Liver (tissue), 9 donors: ENCODE measurements around the gene BTBD17. TPM values are rescaled to one million over a fixed set of nuclear protein-coding genes. Genes with fewer than 3 reads are reported as not detected.

Source experiments
- DNase-seq: peaks from one replicate; pipeline ENCODE4 v3.0.0-alpha.2; 2017; ENCODE audit warnings: low spot score
- H3K27ac ChIP-seq, 2 donors: one replicate each; pipeline ENCODE4 v1.7.0; 2013; ENCODE audit warnings: inconsistent platforms in 2 of 2, low read length in 2 of 2, control low read depth in 1 of 2, low read depth in 1 of 2, mild to moderate bottlenecking in 1 of 2
- H3K27me3 ChIP-seq, 4 donors: one replicate each; pipeline versions ENCODE4 v1.6.1 to v1.7.0; 2013; ENCODE audit warnings: low read length in 3 of 4, inconsistent platforms in 1 of 4, mild to moderate bottlenecking in 1 of 4, moderate library complexity in 1 of 4; ENCODE audit not compliant: control insufficient read depth in 4 of 4, insufficient read depth in 4 of 4
- H3K36me3 ChIP-seq, 4 donors: one replicate each; pipeline versions ENCODE4 v1.6.1 to v1.7.0; 2013; ENCODE audit warnings: low read length in 3 of 4, mild to moderate bottlenecking in 3 of 4, low read depth in 1 of 4, moderate library complexity in 1 of 4; ENCODE audit not compliant: control insufficient read depth in 4 of 4, insufficient read depth in 3 of 4
- H3K4me1 ChIP-seq, 4 donors: one replicate each; pipeline versions ENCODE4 v1.6.1 to v1.7.0; 2013; ENCODE audit warnings: low read length in 3 of 4, mild to moderate bottlenecking in 3 of 4, moderate library complexity in 1 of 4; ENCODE audit not compliant: control insufficient read depth in 4 of 4, insufficient read depth in 4 of 4
- H3K4me3 ChIP-seq, 3 donors: one replicate each; pipeline versions ENCODE4 v1.6.1 to v1.7.0; 2013; ENCODE audit warnings: low read length in 3 of 3, control low read depth in 1 of 3, low read depth in 1 of 3, mild to moderate bottlenecking in 1 of 3
- H3K9ac ChIP-seq, 2 donors: one replicate each; pipeline ENCODE4 v1.7.0; 2013; ENCODE audit warnings: low read length in 2 of 2, mild to moderate bottlenecking in 2 of 2, moderate library complexity in 2 of 2, control low read depth in 1 of 2, low read depth in 1 of 2
- H3K9me3 ChIP-seq, 4 donors: one replicate each; pipeline versions ENCODE4 v1.6.1 to v1.7.0; 2013; ENCODE audit warnings: low read length in 3 of 4; ENCODE audit not compliant: control insufficient read depth in 4 of 4
- FOXA1 ChIP-seq: IDR thresholded peaks from 2 replicates; pipeline ENCODE4 v1.6.1; 2016; ENCODE audit warnings: antibody characterized with exemption
- GABPA ChIP-seq, 2 donors: IDR thresholded peaks in 1 of 2; conservative IDR thresholded peaks in 1 of 2; 2 replicates each; pipeline ENCODE4 v1.6.1; 2016; ENCODE audit warnings: antibody characterized with exemption in 2 of 2, mild to moderate bottlenecking in 1 of 2, moderate library complexity in 1 of 2
- JUND ChIP-seq, 2 donors: IDR thresholded peaks; 2 replicates each; pipeline ENCODE4 v1.6.1; 2016; ENCODE audit warnings: antibody characterized with exemption in 2 of 2
- MAX ChIP-seq: IDR thresholded peaks from 2 replicates; pipeline ENCODE4 v1.6.1; 2016; ENCODE audit warnings: antibody characterized with exemption
- NR2F2 ChIP-seq: IDR thresholded peaks from 2 replicates; pipeline ENCODE4 v1.6.1; 2016; ENCODE audit warnings: antibody characterized with exemption
- RAD21 ChIP-seq, 2 donors: IDR thresholded peaks; 2 replicates each; pipeline ENCODE4 v1.6.1; 2016; ENCODE audit warnings: antibody characterized with exemption in 2 of 2, mild to moderate bottlenecking in 2 of 2
- REST ChIP-seq: IDR thresholded peaks from 2 replicates; pipeline ENCODE4 v1.6.1; 2016; ENCODE audit warnings: antibody characterized with exemption, mild to moderate bottlenecking
- YY1 ChIP-seq: IDR thresholded peaks from 2 replicates; pipeline ENCODE4 v1.6.1; 2016; ENCODE audit warnings: antibody characterized with exemption, mild to moderate bottlenecking
- WGBS: extraction: QIAGEN DNeasy Blood & Tissue Kit; methylation state at CpG from one replicate; pipeline ENCODE4 v1.1.7; 2013; 5-methylcytosine and 5-hydroxymethylcytosine counted together
- polyA plus RNA-seq, 2 donors: library from polyadenylated mRNA; stranded (reverse) in 1 of 2; unstranded in 1 of 2; fragments of 200-250 nt in 1 of 2; fragments of >200 nt in 1 of 2; fragmentation: Nextera tagmentation in 1 of 2; extraction: Ambion mirVana in 1 of 2; gene quantifications; one replicate each; pipeline versions ENCODE4 v1.2.1 to v1.2.3, GENCODE V29; 2013 to 2015
- total RNA-seq, 2 donors: library from RNA; depleted of rRNA; stranded (reverse); fragments of >200 nt; gene quantifications; one replicate each; pipeline ENCODE4 v1.2.3, GENCODE V29; 2014
- TF ChIP-seq, protein P1 (sequence below): fragments of 150-350 bp; IDR thresholded peaks from 2 replicates; pipeline ENCODE4 v1.5.1; 2017; ENCODE audit warnings: improper control_type of control experiment, low read depth, low read length; ENCODE audit not compliant: missing input control
- donor health status: healthy.
- donor health status: healthy.
- donor health status: healthy.
- donor health status: healthy.
- donor health status: healthy.

Gene BTBD17
- total and polyA plus RNA-seq, 4 donors = not detected

GRCh38 chr17:74343526-74344284 is 18.0 kb downstream of the BTBD17 start:
- Histone ChIP-seq H3K4me3 (no peak overlapping the region), H3K27ac (no peak overlapping the region), H3K36me3 (no peaks in the 10 kb centered on the region), H3K9ac (no peak overlapping the region), H3K4me1 (peaks cover 0 to 2% (median 0%) of the 10 kb centered on the region in 4 donors), H3K9me3 (no peaks in the 10 kb centered on the region), H3K27me3 (peaks cover 0 to 10% (median 0%) of the 10 kb centered on the region in 4 donors)
- 47% methylated on average over 9 of the region's 9 CpGs for WGBS
- DNase-seq = no peak
- TF ChIP-seq RAD21 (IDR thresholded peaks at IDR 0.05) = no peak
- TF ChIP-seq NR2F2 = peak; percentile 98

DNA sequence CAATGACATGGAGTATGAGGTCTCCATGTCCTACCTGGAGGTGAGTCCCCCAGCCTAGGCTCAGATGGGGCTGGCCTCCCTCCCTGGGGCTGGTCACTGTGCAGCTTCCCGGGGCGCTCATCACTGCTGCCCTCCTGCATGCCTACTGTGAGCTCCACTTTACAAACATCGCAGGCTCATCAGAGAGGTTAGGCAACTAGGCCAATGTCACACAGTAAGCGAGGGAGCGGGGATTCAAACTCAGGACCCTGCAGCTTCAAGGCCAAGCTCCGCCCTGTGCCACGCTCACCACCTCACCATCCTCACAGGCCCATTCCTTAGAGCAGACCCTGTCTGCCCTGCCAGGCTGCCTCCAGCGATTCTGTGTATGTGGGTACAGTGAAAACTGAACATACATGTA is 18.5 kb downstream of the BTBD17 start:
- H3K27me3 ChIP-seq = peaks cover 0 to 6% (median 0%) of the 10 kb centered on the region in 4 donors
- WGBS = 78% methylated on average over 8 of the region's 8 CpGs
- DNase-seq = no peak

More for the DNA sequence above, 18.5 kb downstream of the BTBD17 start:
- Histone ChIP-seq H3K9me3 (no peaks in the 10 kb centered on the region), H3K27ac (no peak overlapping the region), H3K9ac (no peak overlapping the region), H3K4me3 (no peak overlapping the region), H3K4me1 (peaks cover 0 to 2% (median 0%) of the 10 kb centered on the region in 4 donors), H3K36me3 (no peaks in the 10 kb centered on the region)
- no peak for TF ChIP-seq FOXA1
- TF ChIP-seq, protein P1, sequence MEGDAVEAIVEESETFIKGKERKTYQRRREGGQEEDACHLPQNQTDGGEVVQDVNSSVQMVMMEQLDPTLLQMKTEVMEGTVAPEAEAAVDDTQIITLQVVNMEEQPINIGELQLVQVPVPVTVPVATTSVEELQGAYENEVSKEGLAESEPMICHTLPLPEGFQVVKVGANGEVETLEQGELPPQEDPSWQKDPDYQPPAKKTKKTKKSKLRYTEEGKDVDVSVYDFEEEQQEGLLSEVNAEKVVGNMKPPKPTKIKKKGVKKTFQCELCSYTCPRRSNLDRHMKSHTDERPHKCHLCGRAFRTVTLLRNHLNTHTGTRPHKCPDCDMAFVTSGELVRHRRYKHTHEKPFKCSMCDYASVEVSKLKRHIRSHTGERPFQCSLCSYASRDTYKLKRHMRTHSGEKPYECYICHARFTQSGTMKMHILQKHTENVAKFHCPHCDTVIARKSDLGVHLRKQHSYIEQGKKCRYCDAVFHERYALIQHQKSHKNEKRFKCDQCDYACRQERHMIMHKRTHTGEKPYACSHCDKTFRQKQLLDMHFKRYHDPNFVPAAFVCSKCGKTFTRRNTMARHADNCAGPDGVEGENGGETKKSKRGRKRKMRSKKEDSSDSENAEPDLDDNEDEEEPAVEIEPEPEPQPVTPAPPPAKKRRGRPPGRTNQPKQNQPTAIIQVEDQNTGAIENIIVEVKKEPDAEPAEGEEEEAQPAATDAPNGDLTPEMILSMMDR = no peak
- no peak for TF ChIP-seq GABPA (IDR thresholded peaks at IDR 0.05 in 1 of 2, conservative IDR thresholded peaks at IDR 0.05 in 1 of 2)
- no peak for TF ChIP-seq JUND (IDR thresholded peaks at IDR 0.05)
- no peak for TF ChIP-seq YY1
- no peak for TF ChIP-seq RAD21 (IDR thresholded peaks at IDR 0.05)
- TF ChIP-seq REST = no peak
- TF ChIP-seq NR2F2 = no peak
- no peak for TF ChIP-seq MAX
